Stimulated activated CD4-positive, alpha-beta T cell treated with anti-CD3 and anti-CD28 coated beads, Interleukin-4, amount 100 ng/mL, for 4 hours (primary cell): ENCODE measurements around the gene WDR38.
"Not testable (repeated sequence)": the region's sequence is repeated elsewhere in the genome, so short reads cannot be mapped to it uniquely, and the experiment has no call there.

ENCODE experiments used
- DNase-seq, 2 experiments: peaks; one replicate each; pipeline ENCODE4 v3.0.0-alpha.2; 2020

The WDR38 gene

GRCh38 chr9:124835026-124835557 lies 18.2 kb upstream of the WDR38 start:
- no peak for DNase-seq

- not testable (repeated sequence) for DNase-seq
Observed at GRCh38 chr9:124838132-124838531, 15.1 kb upstream of the WDR38 start.

DNA sequence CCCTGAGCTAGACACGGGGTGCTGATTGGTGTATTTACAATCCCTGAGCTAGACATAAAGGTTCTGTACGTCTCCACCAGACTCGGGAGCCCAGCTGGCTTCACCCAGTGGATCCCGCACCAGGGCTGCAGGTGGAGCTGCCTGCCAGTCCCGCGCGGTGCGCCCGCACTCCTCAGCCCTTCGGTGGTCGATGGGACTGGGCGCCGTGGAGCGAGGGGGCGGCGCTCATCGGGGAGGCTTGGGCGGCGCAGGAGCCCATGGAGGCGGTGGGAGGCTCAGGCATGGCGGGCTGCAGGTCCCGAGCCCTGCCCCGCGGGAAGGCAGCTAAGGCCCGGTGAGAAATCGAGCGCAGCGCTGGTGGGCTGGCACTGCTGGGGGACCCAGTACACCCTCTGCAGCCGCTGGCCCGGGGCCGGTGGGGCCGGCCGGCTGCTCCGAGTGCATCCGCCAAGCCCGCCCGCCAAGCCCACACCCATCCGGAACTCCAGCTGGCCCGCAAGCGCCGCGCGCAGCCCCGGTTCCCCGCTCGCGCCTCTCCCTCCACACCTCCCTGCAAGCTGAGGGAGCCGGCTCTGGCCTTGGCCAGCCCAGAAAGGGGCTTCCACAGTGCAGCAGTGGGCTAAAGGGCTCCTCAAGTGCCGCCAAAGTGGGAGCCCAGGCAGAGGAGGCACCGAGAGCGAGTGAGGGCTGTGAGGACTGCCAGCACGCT lies 14.5 kb upstream of the WDR38 start:
- DNase-seq: not testable (repeated sequence)

GRCh38 chr9:124839612-124840299 lies 13.5 kb upstream of the WDR38 start:
- no peak for DNase-seq

DNA sequence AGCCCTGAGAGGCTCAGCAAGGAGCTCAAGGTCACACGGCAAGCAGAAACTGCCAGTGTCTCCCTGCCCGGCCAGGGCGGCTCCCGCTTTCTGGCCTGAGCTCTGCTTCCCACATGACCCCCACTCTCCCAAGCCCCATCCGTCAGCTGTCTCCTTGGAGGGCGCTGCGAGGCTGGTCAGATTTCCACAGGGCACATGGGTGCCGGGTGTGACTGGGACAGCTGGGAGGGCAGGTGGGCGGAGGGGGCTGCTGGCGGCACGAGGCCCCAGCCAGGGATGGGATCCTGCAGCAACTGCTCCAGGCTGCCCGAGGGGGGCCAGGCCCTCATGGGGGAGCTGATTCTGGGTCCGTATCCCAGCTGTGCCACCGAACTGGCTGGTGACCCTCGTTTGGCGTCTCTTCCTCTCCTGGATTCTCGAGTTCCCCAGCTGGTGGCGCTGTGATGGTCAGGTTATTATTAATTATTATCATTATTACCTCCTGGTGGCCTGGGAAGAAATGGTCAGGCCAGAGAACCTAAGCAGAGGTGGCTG lies 12.9 kb upstream of the WDR38 start:
- DNase-seq: no peak

DNA sequence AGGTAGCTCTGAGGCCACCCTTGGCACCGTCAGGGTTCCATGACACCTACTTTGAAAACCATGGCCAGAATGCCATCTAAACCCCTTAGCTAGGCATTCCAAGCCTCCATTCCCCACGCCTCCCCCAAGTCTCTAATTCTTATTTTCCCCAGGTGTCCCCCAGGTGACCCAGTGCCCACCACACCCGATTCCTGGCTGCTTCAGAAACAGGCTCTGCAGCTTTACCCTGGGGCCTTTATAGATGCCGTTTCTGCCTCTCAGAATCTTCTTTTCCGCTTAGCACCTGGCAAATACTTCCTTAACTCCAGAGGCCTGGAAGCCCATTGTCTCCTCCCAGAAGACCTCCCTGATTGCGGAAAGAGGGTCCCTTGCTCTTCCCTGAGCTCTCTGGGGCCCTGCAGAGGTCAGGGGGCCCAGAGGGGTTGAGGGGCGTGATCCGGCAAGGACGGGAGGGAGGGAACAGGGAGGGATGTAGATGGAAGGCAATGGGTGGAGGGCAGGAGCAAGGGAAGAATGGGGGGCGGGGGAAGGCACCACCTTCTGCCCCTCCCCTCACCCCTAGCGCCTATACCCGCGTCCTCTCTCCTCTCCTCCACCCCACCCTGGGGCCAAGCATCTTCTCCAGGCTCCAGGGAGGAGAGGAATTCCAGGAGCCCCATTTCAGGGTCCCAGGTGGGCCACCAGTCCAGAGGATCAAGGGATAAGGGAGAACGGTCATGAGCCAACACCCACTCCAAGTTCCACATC lies 12.0 kb upstream of the WDR38 start:
- DNase-seq: no peak

GRCh38 chr9:124843456-124844034 lies 9.7 kb upstream of the WDR38 start:
- DNase-seq: no peak

- DNase-seq: no peak
Observed at GRCh38 chr9:124844291-124844690, 9.0 kb upstream of the WDR38 start.

GRCh38 chr9:124846467-124846866 lies 6.8 kb upstream of the WDR38 start:
- not testable (repeated sequence) for DNase-seq

DNA sequence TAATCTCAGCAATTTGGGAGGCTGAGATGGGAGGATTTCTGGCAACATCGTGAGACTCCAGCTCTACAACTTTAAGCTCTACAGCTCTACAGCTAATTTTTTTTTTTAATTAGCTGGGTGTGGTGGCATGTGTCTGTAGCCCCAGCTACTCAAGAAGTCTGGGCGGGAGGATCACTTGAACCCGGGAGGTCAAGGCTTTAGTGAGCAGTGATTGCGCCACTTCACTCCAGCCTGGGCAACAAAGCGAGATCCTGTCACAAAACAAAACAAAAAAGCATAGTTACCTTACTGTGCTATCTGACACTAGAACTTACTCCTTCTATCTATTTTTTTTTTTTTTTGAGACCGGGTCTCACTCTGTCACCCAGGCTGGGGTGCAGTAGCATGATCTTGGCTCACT lies 6.3 kb upstream of the WDR38 start:
- DNase-seq: no peak

- no peak for DNase-seq
Observed at GRCh38 chr9:124849801-124850200, 3.5 kb upstream of the WDR38 start.

DNA sequence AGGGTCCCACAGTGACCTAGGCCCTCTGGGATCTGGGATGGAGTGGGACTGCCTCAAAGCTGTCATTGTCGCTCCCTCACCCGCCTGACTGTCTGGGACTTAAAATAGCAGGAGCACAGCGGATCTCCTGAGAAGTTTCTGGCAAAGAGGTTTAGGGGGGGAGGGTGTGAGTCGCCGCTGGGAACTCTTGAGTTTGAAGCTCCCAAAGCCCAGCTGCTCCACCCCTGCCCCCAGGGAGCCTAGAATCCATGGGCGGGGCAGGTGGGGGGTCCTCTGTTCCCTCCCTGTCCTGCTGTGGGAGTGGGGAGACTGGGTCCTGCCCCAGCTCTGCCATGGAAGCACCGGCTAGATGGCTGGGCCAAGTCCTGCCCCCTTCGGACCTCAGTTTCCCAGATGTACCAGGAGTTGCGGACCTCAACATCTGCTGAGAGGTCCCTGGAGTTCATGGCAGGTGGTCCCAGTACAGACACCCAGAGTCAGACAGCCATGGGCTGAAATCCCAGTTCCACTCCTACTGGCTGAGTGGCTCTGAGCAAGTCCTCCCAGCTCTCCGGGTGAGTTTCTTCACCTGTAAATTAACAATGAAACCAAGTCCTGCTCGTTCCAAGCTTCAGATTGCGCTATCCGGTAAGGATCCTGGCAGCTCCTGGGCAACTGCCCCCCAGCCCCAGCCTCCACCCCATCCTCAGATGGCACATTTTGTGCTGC lies 985 bp upstream of the WDR38 start:
- no peak for DNase-seq

GRCh38 chr9:124853605-124854143 lies 414 bp downstream of the WDR38 start:
- no peak for DNase-seq

- no peak for DNase-seq
Observed at GRCh38 chr9:124854161-124854560, 901 bp downstream of the WDR38 start.

DNA sequence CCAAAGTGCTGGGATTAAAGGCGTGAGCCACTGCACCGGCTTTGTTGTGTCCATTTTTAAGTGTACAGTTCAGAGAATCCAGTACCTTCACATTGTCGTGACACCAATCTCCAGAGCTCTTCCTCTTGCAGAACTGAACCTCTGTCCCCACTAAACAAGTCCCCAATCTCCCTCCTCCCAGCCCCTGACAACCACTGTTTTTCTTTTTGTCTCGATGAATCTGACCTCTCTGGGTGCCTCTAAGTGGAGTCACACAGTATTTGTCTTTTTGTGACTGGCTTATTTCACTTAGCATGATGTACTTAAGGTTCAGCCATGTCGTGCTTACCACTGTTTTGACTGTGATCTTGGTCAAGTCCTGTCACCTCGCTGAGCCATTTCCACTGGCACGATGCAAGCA lies 1.6 kb downstream of the WDR38 start:
- no peak for DNase-seq

- no peak for DNase-seq
Observed at GRCh38 chr9:124855566-124855943, 2.3 kb downstream of the WDR38 start.

DNA sequence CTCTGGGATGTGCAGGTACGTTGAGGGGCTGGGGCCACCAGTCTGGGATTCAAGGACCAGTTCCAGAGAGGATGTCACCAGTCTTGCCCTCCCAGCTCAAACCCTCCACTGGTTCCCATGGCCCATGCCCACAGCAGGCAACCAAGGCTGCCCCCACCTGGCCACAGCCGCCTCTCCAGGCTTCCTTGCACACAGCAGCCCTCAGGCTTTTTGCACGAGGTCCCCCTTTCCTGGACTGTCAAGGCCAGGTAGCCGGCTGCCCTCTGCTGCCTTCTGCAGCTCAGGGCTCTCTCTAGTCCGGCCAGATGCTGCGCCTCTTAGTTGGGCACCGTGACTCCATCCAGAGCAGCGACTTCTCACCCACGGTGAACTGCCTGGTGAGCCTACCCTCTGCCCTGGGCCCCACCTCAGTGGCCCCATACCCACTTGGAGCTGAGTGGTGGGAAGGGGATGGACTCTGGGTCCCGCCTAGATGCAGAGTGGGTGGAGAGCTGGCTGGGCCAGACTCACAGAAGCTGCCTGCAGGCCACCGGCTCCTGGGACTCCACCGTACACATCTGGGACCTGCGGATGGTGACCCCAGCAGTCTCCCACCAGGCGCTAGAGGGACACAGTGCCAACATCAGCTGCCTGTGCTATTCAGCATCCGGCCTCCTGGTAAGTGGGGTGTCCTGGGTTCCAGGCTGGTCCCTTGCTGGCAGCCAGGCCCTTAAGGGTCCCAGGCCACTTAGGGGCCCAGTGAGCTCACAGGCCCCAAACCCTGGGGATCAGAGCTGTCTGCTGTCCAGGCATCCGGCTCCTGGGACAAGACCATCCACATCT lies 2.9 kb downstream of the WDR38 start:
- no peak for DNase-seq

- no peak for DNase-seq
Observed at GRCh38 chr9:124857533-124858162, 4.4 kb downstream of the WDR38 start.

GRCh38 chr9:124858330-124859046 lies 5.2 kb downstream of the WDR38 start:
- DNase-seq: no peak
